Measurements from ENCODE around the gene DPP6.

DNA sequence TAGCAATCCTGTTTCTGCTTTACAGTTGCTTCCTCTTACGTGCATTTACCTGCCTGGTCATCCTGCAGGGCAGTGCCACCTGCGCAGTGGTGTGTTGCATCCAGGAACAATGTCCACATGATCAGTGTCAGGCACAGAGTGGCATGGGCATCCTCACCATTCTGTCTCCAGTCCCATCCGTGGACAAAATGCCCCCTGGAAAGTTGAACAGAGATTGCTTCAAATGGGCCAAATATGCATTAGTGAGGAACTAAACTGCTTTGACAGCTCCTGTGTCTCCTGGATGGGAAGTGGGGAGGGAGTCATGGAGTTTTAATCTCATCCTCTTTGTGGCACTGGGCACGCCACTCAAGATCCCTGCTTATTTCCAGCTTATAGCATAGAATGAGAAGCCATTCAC is 151.8 kb downstream of the DPP6 start:
- TF ChIP-seq, protein P1, sequence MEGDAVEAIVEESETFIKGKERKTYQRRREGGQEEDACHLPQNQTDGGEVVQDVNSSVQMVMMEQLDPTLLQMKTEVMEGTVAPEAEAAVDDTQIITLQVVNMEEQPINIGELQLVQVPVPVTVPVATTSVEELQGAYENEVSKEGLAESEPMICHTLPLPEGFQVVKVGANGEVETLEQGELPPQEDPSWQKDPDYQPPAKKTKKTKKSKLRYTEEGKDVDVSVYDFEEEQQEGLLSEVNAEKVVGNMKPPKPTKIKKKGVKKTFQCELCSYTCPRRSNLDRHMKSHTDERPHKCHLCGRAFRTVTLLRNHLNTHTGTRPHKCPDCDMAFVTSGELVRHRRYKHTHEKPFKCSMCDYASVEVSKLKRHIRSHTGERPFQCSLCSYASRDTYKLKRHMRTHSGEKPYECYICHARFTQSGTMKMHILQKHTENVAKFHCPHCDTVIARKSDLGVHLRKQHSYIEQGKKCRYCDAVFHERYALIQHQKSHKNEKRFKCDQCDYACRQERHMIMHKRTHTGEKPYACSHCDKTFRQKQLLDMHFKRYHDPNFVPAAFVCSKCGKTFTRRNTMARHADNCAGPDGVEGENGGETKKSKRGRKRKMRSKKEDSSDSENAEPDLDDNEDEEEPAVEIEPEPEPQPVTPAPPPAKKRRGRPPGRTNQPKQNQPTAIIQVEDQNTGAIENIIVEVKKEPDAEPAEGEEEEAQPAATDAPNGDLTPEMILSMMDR (conservative IDR thresholded peaks at IDR 0.05; ENCODE audit: low read depth in 2 of 2): no peak
- TF ChIP-seq EZH2phosphoT487 (IDR thresholded peaks at IDR 0.05; ENCODE audit: unreplicated experiment): no peak
- no peak for TF ChIP-seq JUNB (IDR thresholded peaks at IDR 0.05; ENCODE audit: unreplicated experiment)
- TF ChIP-seq EZH2 (IDR thresholded peaks at IDR 0.05; ENCODE audit: low read depth, unreplicated experiment): no peak
- TF ChIP-seq POLR2AphosphoS5 (IDR thresholded peaks at IDR 0.05; ENCODE audit: low read depth): no peak
- TF ChIP-seq, protein P2, sequence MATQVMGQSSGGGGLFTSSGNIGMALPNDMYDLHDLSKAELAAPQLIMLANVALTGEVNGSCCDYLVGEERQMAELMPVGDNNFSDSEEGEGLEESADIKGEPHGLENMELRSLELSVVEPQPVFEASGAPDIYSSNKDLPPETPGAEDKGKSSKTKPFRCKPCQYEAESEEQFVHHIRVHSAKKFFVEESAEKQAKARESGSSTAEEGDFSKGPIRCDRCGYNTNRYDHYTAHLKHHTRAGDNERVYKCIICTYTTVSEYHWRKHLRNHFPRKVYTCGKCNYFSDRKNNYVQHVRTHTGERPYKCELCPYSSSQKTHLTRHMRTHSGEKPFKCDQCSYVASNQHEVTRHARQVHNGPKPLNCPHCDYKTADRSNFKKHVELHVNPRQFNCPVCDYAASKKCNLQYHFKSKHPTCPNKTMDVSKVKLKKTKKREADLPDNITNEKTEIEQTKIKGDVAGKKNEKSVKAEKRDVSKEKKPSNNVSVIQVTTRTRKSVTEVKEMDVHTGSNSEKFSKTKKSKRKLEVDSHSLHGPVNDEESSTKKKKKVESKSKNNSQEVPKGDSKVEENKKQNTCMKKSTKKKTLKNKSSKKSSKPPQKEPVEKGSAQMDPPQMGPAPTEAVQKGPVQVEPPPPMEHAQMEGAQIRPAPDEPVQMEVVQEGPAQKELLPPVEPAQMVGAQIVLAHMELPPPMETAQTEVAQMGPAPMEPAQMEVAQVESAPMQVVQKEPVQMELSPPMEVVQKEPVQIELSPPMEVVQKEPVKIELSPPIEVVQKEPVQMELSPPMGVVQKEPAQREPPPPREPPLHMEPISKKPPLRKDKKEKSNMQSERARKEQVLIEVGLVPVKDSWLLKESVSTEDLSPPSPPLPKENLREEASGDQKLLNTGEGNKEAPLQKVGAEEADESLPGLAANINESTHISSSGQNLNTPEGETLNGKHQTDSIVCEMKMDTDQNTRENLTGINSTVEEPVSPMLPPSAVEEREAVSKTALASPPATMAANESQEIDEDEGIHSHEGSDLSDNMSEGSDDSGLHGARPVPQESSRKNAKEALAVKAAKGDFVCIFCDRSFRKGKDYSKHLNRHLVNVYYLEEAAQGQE (IDR thresholded peaks at IDR 0.05; ENCODE audit: unreplicated experiment): no peak
- TF ChIP-seq ZNF114 (CRISPR knock-in tag; IDR thresholded peaks at IDR 0.05): no peak
- TF ChIP-seq CREB1 (CRISPR knock-in tag; IDR thresholded peaks at IDR 0.05; ENCODE audit: low read depth): no peak
- TF ChIP-seq, protein P3, sequence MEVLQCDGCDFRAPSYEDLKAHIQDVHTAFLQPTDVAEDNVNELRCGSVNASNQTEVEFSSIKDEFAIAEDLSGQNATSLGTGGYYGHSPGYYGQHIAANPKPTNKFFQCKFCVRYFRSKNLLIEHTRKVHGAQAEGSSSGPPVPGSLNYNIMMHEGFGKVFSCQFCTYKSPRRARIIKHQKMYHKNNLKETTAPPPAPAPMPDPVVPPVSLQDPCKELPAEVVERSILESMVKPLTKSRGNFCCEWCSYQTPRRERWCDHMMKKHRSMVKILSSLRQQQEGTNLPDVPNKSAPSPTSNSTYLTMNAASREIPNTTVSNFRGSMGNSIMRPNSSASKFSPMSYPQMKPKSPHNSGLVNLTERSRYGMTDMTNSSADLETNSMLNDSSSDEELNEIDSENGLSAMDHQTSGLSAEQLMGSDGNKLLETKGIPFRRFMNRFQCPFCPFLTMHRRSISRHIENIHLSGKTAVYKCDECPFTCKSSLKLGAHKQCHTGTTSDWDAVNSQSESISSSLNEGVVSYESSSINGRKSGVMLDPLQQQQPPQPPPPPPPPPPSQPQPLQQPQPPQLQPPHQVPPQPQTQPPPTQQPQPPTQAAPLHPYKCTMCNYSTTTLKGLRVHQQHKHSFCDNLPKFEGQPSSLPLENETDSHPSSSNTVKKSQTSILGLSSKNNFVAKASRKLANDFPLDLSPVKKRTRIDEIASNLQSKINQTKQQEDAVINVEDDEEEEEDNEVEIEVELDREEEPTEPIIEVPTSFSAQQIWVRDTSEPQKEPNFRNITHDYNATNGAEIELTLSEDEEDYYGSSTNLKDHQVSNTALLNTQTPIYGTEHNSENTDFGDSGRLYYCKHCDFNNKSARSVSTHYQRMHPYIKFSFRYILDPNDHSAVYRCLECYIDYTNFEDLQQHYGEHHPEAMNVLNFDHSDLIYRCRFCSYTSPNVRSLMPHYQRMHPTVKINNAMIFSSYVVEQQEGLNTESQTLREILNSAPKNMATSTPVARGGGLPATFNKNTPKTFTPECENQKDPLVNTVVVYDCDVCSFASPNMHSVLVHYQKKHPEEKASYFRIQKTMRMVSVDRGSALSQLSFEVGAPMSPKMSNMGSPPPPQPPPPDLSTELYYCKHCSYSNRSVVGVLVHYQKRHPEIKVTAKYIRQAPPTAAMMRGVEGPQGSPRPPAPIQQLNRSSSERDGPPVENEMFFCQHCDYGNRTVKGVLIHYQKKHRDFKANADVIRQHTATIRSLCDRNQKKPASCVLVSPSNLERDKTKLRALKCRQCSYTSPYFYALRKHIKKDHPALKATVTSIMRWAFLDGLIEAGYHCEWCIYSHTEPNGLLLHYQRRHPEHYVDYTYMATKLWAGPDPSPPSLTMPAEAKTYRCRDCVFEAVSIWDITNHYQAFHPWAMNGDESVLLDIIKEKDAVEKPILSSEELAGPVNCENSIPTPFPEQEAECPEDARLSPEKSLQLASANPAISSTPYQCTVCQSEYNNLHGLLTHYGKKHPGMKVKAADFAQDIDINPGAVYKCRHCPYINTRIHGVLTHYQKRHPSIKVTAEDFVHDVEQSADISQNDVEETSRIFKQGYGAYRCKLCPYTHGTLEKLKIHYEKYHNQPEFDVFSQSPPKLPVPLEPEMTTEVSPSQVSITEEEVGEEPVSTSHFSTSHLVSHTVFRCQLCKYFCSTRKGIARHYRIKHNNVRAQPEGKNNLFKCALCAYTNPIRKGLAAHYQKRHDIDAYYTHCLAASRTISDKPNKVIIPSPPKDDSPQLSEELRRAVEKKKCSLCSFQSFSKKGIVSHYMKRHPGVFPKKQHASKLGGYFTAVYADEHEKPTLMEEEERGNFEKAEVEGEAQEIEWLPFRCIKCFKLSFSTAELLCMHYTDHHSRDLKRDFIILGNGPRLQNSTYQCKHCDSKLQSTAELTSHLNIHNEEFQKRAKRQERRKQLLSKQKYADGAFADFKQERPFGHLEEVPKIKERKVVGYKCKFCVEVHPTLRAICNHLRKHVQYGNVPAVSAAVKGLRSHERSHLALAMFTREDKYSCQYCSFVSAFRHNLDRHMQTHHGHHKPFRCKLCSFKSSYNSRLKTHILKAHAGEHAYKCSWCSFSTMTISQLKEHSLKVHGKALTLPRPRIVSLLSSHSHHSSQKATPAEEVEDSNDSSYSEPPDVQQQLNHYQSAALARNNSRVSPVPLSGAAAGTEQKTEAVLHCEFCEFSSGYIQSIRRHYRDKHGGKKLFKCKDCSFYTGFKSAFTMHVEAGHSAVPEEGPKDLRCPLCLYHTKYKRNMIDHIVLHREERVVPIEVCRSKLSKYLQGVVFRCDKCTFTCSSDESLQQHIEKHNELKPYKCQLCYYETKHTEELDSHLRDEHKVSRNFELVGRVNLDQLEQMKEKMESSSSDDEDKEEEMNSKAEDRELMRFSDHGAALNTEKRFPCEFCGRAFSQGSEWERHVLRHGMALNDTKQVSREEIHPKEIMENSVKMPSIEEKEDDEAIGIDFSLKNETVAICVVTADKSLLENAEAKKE (CRISPR knock-in tag; IDR thresholded peaks at IDR 0.05): no peak
